Panc1 (cell line): Measurements from ENCODE around the gene BACE2. TPM values are rescaled to one million over a fixed set of nuclear protein-coding genes. Genes with fewer than 3 reads are reported as not detected.

Experiments
- ATAC-seq: fragments of 200-7000 bp; cut with Tn5 transposase; 2 replicates; pipeline ENCODE4 v1.9.1; 2020; ENCODE audit warnings: mild to moderate bottlenecking, moderate library complexity
- BruUV-seq: library from RNA; stranded (reverse); fragments of 400-500 nt; replicated peaks from 2 replicates; lab custom pipeline; 2021; lab: Mats Ljungman, UMichigan
- CTCF ChIA-PET: fragments of 300-600 bp; sonication (Branson Sonifier 250); formaldehyde crosslinking; loops from one replicate; lab custom pipeline; 2022; ENCODE audit warnings: antibody characterized with exemption; lab: Charles Lee
- POLR2A ChIA-PET: fragments of 300-600 bp; sonication (Branson Sonifier 250); formaldehyde crosslinking; loops from one replicate; lab custom pipeline; 2022; ENCODE audit warnings: antibody characterized with exemption; lab: Charles Lee
- DNase-seq: peaks from one replicate; pipeline ENCODE4 v3.0.0-alpha.2; 2010; ENCODE audit warnings: low read depth, low spot score
- H3K27ac ChIP-seq: 2 replicates; pipeline ENCODE4 v1.5.1; 2011; ENCODE audit warnings: mild to moderate bottlenecking, low read length, inconsistent platforms
- H3K27me3 ChIP-seq: fragments of 200-500 bp; sonication (Bioruptor generic); 2 replicates; pipeline ENCODE4 v1.6.0; 2014; ENCODE audit warnings: low read length, inconsistent platforms; ENCODE audit not compliant: control insufficient read depth, insufficient read depth
- H3K36me3 ChIP-seq: fragments of 200-500 bp; sonication (Bioruptor generic); 2 replicates; pipeline ENCODE4 v1.5.1; 2014; ENCODE audit warnings: inconsistent platforms, mild to moderate bottlenecking, low read length, moderate library complexity; ENCODE audit not compliant: control insufficient read depth, insufficient read depth
- H3K4me1 ChIP-seq: 2 replicates; pipeline ENCODE4 v1.5.1; 2011; ENCODE audit warnings: inconsistent platforms, mild to moderate bottlenecking, low read length, moderate library complexity; ENCODE audit not compliant: control insufficient read depth, insufficient read depth
- H3K4me3 ChIP-seq, 2 experiments: 2 replicates each; pipeline ENCODE4 v1.5.1; 2011 to 2012; ENCODE audit warnings: low read depth in 2 of 2, low read length in 2 of 2, mild to moderate bottlenecking in 2 of 2, inconsistent platforms in 1 of 2, moderate library complexity in 1 of 2
- H3K9me3 ChIP-seq: fragments of 200-500 bp; sonication (Bioruptor generic); 2 replicates; pipeline ENCODE4 v1.5.1; 2014; ENCODE audit warnings: low read depth, mild to moderate bottlenecking, inconsistent platforms, low read length, moderate library complexity; ENCODE audit not compliant: control insufficient read depth, insufficient read depth
- POLR2AphosphoS5 ChIP-seq: IDR thresholded peaks from 2 replicates; pipeline ENCODE4 v1.6.1; 2012; ENCODE audit warnings: mild to moderate bottlenecking, low read depth, low read length, moderate library complexity
- SIN3A ChIP-seq: IDR thresholded peaks from 2 replicates; pipeline ENCODE4 v1.6.1; 2012; ENCODE audit warnings: low read depth, mild to moderate bottlenecking, low read length, moderate library complexity, borderline replicate concordance; ENCODE audit not compliant: insufficient read depth
- TCF7L2 ChIP-seq: IDR thresholded peaks from 2 replicates; pipeline ENCODE4 v1.6.1; 2011; ENCODE audit warnings: mild to moderate bottlenecking, low read depth, low read length, inconsistent platforms
- in situ Hi-C: cut with HindIII; loops from 2 replicates; pipeline ENCODE4 v1.10.0; 2016; ENCODE audit warnings: low sequenced_read_pairs, low pct_unique_long_range_greater_than_20kb
- intact Hi-C: fragments of 100-400 bp; cut with micrococcal nuclease; formaldehyde crosslinking; loops from one replicate; pipeline ENCODE4 v1.10.0; 2022; ENCODE audit not compliant: unreplicated experiment
- total RNA-seq: library from RNA; stranded (reverse); gene quantifications from one replicate; pipeline ENCODE4 v1.2.1, GENCODE V29; 2021; ENCODE audit not compliant: unreplicated experiment
- TF ChIP-seq, protein P1 (sequence below): fragments of 450-650 bp; IDR thresholded peaks from 2 replicates; pipeline ENCODE4 v1.5.1; 2017; ENCODE audit warnings: mild to moderate bottlenecking
- TF ChIP-seq, protein P2 (sequence below), 2 experiments: IDR thresholded peaks; 2 replicates each; pipeline ENCODE4 v1.6.1; 2011 to 2012; ENCODE audit warnings: low read depth in 2 of 2, control low read depth in 1 of 2, low read length in 1 of 2, mild to moderate bottlenecking in 1 of 2, moderate library complexity in 1 of 2; ENCODE audit not compliant: insufficient read depth in 1 of 2

BACE2 gene
- total RNA-seq, 1 experiment from 2014 or later, result 16.3 TPM

GRCh38 chr21:41267346-41267745 lies 99.4 kb downstream of the BACE2 start:
- H3K36me3 ChIP-seq, result no peaks in the 10 kb centered on the region
- ATAC-seq (no peak), DNase-seq (no peak)
- CTCF ChIA-PET, result no interaction called here
- H3K4me1 ChIP-seq, result no peaks in the 10 kb centered on the region
- H3K9me3 ChIP-seq, result no peaks in the 10 kb centered on the region
- no peak overlapping the region for H3K27ac ChIP-seq
- TF ChIP-seq TCF7L2 (no peak), POLR2AphosphoS5 (no peak), SIN3A (no peak)
- TF ChIP-seq, protein P1, sequence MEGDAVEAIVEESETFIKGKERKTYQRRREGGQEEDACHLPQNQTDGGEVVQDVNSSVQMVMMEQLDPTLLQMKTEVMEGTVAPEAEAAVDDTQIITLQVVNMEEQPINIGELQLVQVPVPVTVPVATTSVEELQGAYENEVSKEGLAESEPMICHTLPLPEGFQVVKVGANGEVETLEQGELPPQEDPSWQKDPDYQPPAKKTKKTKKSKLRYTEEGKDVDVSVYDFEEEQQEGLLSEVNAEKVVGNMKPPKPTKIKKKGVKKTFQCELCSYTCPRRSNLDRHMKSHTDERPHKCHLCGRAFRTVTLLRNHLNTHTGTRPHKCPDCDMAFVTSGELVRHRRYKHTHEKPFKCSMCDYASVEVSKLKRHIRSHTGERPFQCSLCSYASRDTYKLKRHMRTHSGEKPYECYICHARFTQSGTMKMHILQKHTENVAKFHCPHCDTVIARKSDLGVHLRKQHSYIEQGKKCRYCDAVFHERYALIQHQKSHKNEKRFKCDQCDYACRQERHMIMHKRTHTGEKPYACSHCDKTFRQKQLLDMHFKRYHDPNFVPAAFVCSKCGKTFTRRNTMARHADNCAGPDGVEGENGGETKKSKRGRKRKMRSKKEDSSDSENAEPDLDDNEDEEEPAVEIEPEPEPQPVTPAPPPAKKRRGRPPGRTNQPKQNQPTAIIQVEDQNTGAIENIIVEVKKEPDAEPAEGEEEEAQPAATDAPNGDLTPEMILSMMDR, result no peak
- TF ChIP-seq, protein P2, sequence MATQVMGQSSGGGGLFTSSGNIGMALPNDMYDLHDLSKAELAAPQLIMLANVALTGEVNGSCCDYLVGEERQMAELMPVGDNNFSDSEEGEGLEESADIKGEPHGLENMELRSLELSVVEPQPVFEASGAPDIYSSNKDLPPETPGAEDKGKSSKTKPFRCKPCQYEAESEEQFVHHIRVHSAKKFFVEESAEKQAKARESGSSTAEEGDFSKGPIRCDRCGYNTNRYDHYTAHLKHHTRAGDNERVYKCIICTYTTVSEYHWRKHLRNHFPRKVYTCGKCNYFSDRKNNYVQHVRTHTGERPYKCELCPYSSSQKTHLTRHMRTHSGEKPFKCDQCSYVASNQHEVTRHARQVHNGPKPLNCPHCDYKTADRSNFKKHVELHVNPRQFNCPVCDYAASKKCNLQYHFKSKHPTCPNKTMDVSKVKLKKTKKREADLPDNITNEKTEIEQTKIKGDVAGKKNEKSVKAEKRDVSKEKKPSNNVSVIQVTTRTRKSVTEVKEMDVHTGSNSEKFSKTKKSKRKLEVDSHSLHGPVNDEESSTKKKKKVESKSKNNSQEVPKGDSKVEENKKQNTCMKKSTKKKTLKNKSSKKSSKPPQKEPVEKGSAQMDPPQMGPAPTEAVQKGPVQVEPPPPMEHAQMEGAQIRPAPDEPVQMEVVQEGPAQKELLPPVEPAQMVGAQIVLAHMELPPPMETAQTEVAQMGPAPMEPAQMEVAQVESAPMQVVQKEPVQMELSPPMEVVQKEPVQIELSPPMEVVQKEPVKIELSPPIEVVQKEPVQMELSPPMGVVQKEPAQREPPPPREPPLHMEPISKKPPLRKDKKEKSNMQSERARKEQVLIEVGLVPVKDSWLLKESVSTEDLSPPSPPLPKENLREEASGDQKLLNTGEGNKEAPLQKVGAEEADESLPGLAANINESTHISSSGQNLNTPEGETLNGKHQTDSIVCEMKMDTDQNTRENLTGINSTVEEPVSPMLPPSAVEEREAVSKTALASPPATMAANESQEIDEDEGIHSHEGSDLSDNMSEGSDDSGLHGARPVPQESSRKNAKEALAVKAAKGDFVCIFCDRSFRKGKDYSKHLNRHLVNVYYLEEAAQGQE (IDR thresholded peaks at IDR 0.05; ENCODE audit: insufficient read depth in 1 of 2, low read depth in 2 of 2, low read length in 1 of 2), result no peak
- in situ Hi-C loops, result no loop called here
- H3K4me3 ChIP-seq, result no peak overlapping the region
- no TSS peak for BruUV-seq
- POLR2A ChIA-PET, result no interaction called here
- intact Hi-C loops, result no loop called here
- no peaks in the 10 kb centered on the region for H3K27me3 ChIP-seq

DNA sequence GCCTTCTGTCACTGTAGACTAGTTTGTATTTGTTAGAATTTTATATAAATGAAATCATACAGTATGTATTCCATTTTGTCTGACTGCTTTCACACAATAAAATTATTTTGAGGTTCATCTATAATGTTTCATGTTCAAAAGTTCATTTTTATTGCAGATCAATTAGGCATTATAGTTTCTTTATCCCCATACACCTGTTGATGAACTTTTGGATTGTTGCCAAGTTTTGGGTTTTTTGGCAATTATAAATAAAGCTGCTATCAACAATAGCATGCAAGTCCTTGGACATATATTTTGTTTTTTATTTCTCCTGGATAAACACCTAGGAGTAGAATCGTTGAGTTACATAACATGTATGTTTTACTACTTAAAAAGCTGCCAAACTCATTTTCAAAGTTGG lies 101.6 kb downstream of the BACE2 start:
- Histone ChIP-seq H3K27ac (no peak overlapping the region), H3K36me3 (no peaks in the 10 kb centered on the region), H3K9me3 (no peaks in the 10 kb centered on the region), H3K4me3 (no peak overlapping the region), H3K4me1 (no peaks in the 10 kb centered on the region), H3K27me3 (no peaks in the 10 kb centered on the region)
- CTCF ChIA-PET, result no interaction called here
- ATAC-seq (no peak), DNase-seq (no peak)
- BruUV-seq, result no TSS peak
- POLR2A ChIA-PET, result no interaction called here
- in situ Hi-C loops (no loop called here), intact Hi-C loops (no loop called here)
- TF ChIP-seq SIN3A, result no peak
- TF ChIP-seq, protein P2 (IDR thresholded peaks at IDR 0.05; ENCODE audit: insufficient read depth in 1 of 2, low read depth in 2 of 2, low read length in 1 of 2), result no peak
- no peak for TF ChIP-seq TCF7L2
- TF ChIP-seq, protein P1, result no peak
- TF ChIP-seq POLR2AphosphoS5, result no peak
